ENCODE results near the gene RAB3A. TPM values are rescaled to one million over a fixed set of nuclear protein-coding genes. Genes with fewer than 3 reads are reported as not detected.
A peak's percentile ranks its signal among the peaks of the same experiment; 100 is the strongest.

Gene RAB3A
- total and polyA plus RNA-seq, 12 donors = 7.8 to 36.3 (median 30.2) TPM

DNA sequence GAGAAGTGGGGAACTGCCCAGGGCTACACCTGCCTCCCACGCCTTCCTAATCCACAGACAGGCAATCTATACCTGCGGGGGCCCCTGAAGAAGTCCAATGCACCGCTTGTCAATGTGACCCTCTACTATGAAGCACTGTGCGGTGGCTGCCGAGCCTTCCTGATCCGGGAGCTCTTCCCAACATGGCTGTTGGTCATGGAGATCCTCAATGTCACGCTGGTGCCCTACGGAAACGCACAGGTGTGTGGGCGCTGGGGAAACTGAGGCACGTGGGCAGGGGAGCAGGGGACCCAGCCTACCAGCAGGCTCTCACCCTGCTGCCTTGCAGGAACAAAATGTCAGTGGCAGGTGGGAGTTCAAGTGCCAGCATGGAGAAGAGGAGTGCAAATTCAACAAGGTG is 28.9 kb downstream of the RAB3A start:
- no peak for ATAC-seq
- peaks cover 0 to 43% (median 0%) of the 10 kb centered on the region in 9 donors for H3K36me3 ChIP-seq
- peak overlapping the region in 1 of 10 donors; percentile 96 for H3K27ac ChIP-seq
- H3K27me3 ChIP-seq = no peaks in the 10 kb centered on the region
- intact Hi-C loops (cut with DNase I) = no loop called here
- no peak for DNase-seq
- peaks cover 0 to 89% (median 19%) of the 10 kb centered on the region in 9 donors for H3K4me1 ChIP-seq
- no peaks in the 10 kb centered on the region for H3K9me3 ChIP-seq
- 86 to 92% methylated on average over 11 of the region's 11 CpGs for WGBS, 2 donors
- TF ChIP-seq CTCF (IDR thresholded peaks at IDR 0.05) = no peak
- H3K4me3 ChIP-seq = peak overlapping the region in 5 of 10 donors; percentile 65 to 91 (median 76)

DNA sequence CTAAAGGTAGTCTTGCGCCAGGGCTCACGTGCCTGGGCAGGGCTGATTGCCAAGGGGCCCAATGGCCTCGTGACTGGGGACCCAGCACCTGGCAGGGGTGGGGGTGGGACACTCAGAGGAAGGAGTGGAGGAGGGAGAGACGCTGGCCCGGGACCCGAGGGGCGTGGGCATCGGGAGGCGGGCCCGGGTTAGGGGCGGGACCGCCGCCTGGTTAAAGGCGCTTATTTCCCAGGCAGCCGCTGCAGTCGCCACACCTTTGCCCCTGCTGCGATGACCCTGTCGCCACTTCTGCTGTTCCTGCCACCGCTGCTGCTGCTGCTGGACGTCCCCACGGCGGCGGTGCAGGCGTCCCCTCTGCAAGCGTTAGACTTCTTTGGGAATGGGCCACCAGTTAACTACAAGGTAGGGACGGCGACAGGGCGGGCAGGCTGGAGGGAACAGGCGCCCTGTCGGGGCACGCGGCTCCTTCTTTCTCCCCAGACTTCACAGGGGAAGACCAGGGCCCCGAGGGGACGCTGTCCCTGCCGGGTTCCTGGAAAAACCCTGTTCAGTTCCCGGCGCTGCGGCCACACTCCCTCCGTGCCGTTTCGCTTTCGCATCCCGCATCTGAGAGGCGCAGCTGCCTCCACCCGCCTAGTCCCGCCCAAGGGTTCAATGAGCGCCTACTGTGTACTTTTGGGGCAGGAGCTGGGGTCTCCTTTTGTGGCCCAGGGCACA is 30.1 kb downstream of the RAB3A start, which contains the start of gene IFI30:
IFI30 (plus strand) TSS at position 242 of the 717 bp plus-strand sequence; CDS start at position 271, 29 bp downstream.
- H3K27ac ChIP-seq = peak within 1 kb of the TSS in 9 of 10 donors; percentile 5 to 96 (median 66)
- intact Hi-C loops (cut with DNase I) = no loop called here

GRCh38 chr19:18173054-18173571 is 30.7 kb downstream of the RAB3A start:
- TF ChIP-seq CTCF (IDR thresholded peaks at IDR 0.05) = no peak
- Histone ChIP-seq H3K27ac (peak overlapping the region in 9 of 10 donors; percentile 5 to 96 (median 66)), H3K36me3 (peaks cover 0 to 46% (median 5%) of the 10 kb centered on the region in 9 donors), H3K27me3 (no peaks in the 10 kb centered on the region), H3K4me1 (peaks cover 0 to 86% (median 19%) of the 10 kb centered on the region in 9 donors), H3K4me3 (peak overlapping the region in 9 of 10 donors; percentile 52 to 91 (median 72)), H3K9me3 (no peaks in the 10 kb centered on the region)
- DNase-seq (no peak), ATAC-seq (peak; percentile 23 to 52 (median 32))
- 49 to 58% methylated on average over 18 of the region's 18 CpGs for WGBS, 2 donors
- intact Hi-C loops (cut with DNase I) = no loop called here

More for the DNA sequence above, 30.1 kb downstream of the RAB3A start, which contains the start of gene IFI30:
- Histone ChIP-seq H3K4me1 (peaks cover 0 to 87% (median 19%) of the 10 kb centered on the region in 9 donors), H3K36me3 (peaks cover 0 to 49% (median 4%) of the 10 kb centered on the region in 9 donors), H3K9me3 (no peaks in the 10 kb centered on the region), H3K4me3 (peak within 1 kb of the TSS; percentile 47 to 91 (median 68)), H3K27me3 (no peaks in the 10 kb centered on the region)
- ATAC-seq (peak; percentile 63 to 83 (median 77)), DNase-seq (peak; percentile 65 to 75)
- 0 to 1% methylated on average over 45 to 47 of the region's 47 CpGs for WGBS, 2 donors
- TF ChIP-seq CTCF (IDR thresholded peaks at IDR 0.05) = no peak

- Histone ChIP-seq H3K4me1 (peaks cover 0 to 82% (median 19%) of the 10 kb centered on the region in 9 donors), H3K27me3 (no peaks in the 10 kb centered on the region), H3K4me3 (no peak overlapping the region), H3K27ac (peak overlapping the region in 6 of 10 donors; percentile 33 to 96 (median 70)), H3K9me3 (no peaks in the 10 kb centered on the region), H3K36me3 (peaks cover 0 to 46% (median 5%) of the 10 kb centered on the region in 9 donors)
- no peak for DNase-seq
- intact Hi-C loops (cut with DNase I) = no loop called here
- 89 to 93% methylated on average over 7 of the region's 7 CpGs for WGBS, 2 donors
- ATAC-seq = no peak
- TF ChIP-seq CTCF (IDR thresholded peaks at IDR 0.05) = no peak
Measured at GRCh38 chr19:18172331-18173053, 31.4 kb downstream of the RAB3A start.
